Body of pancreas (tissue), 4 donors: ENCODE data around the gene CMC4. TPM values are rescaled to one million over a fixed set of nuclear protein-coding genes. Genes with fewer than 3 reads are reported as not detected.

Experiments
- ATAC-seq: fragments of 150-250 bp; one replicate; pipeline ENCODE4 v1.9.1; 2016
- DNase-seq, 4 donors: peaks; one replicate each; pipeline ENCODE4 v3.0.0-alpha.2; 2019
- H3K27ac ChIP-seq, 4 donors: fragments of 200-600 bp; sonication (generic); 1 replicate in 3 of 4; 2 replicates in 1 of 4; pipeline versions ENCODE4 v1.5.1 to v1.6.1; 2016 to 2019; ENCODE audit warnings: mild to moderate bottlenecking in 1 of 4, mixed read lengths in 1 of 4, moderate library complexity in 1 of 4
- H3K27me3 ChIP-seq, 2 donors: fragments of 200-600 bp; sonication (generic); one replicate each; pipeline ENCODE4 v1.6.0; 2016; ENCODE audit warnings: mild to moderate bottlenecking in 1 of 2
- H3K36me3 ChIP-seq, 2 donors: fragments of 200-600 bp; sonication (generic); replicated peaks in 1 of 2; 2 replicates each; pipeline ENCODE4 v1.5.1; 2016; ENCODE audit warnings: low read depth in 2 of 2; ENCODE audit not compliant: insufficient read depth in 1 of 2
- H3K4me1 ChIP-seq: fragments of 200-600 bp; sonication (generic); one replicate; pipeline ENCODE4 v1.6.0; 2016
- H3K4me3 ChIP-seq, 2 donors: fragments of 200-600 bp; sonication (generic); 1 replicate in 1 of 2; 2 replicates in 1 of 2; pipeline ENCODE4 v1.5.1; 2016 to 2019
- H3K9me3 ChIP-seq, 3 donors: fragments of 200-600 bp; sonication (generic); 1 replicate in 2 of 3; 2 replicates in 1 of 3; pipeline ENCODE4 v1.5.1; 2016
- POLR2A ChIP-seq, 3 donors: fragments of 450-650 bp; IDR thresholded peaks; one replicate each; pipeline ENCODE4 v1.6.1; 2016; ENCODE audit warnings: antibody characterized with exemption in 3 of 3, mild to moderate bottlenecking in 2 of 3
- WGBS, 2 donors: methylation state at CpG; one replicate each; pipeline ENCODE4 v1.1.5; 2017; 5-methylcytosine and 5-hydroxymethylcytosine counted together
- intact Hi-C: fragments of 100-400 bp; cut with DNase I; formaldehyde crosslinking; loops from one replicate; pipeline ENCODE4 v1.15.1; 2023
- total RNA-seq, 2 donors: library from RNA; depleted of rRNA; stranded (reverse); fragments of >200 nt; gene quantifications; one replicate each; pipeline ENCODE4 v1.1.0, GENCODE V29; 2016
- TF ChIP-seq, protein P1 (sequence below), 7 experiments: fragments of 450-650 bp in 4 of 7; fragments of 200-600 bp in 3 of 7; sonication (generic) in 3 of 7; IDR thresholded peaks; one replicate each; pipeline ENCODE4 v1.5.1; 2016 to 2019; ENCODE audit warnings: antibody characterized with exemption in 7 of 7

The CMC4 gene
- total RNA-seq, 2 donors from 2014 or later = 8.9 to 20.5 TPM

DNA sequence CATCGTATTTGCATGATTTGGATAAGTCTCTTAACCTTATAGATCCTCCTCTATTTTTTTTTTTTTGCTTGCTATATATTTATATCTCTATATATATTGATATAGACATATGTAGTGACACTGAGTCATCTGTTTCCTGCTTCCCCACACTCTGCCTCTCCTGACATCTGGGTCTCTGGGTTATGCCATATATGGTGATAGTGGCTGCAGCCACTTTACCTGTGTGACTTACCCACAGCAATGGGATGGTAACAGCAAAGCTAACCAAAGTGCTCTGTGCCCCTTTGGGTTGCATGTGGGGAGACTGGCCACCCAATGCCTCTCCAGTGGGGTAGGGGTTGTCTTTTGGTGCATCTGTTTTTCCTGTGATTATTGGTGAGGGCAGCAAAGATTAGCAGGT lies 14.5 kb downstream of the CMC4 start:
- peaks cover 21% of the 10 kb centered on the region for H3K4me1 ChIP-seq
- intact Hi-C loops = loop anchor here (10.0 kb wide), 1 partner anchor 72 kb away; no protein-coding TSS in a partner anchor
- WGBS, 2 donors = 86 to 90% methylated on average over 1 of the region's 1 CpG
- H3K27me3 ChIP-seq = no peaks in the 10 kb centered on the region
- no peak overlapping the region for H3K4me3 ChIP-seq
- H3K36me3 ChIP-seq = no peaks in the 10 kb centered on the region
- no peaks in the 10 kb centered on the region for H3K9me3 ChIP-seq
- ATAC-seq (no peak), DNase-seq (no peak)
- TF ChIP-seq POLR2A (IDR thresholded peaks at IDR 0.05) = no peak
- TF ChIP-seq, protein P1, sequence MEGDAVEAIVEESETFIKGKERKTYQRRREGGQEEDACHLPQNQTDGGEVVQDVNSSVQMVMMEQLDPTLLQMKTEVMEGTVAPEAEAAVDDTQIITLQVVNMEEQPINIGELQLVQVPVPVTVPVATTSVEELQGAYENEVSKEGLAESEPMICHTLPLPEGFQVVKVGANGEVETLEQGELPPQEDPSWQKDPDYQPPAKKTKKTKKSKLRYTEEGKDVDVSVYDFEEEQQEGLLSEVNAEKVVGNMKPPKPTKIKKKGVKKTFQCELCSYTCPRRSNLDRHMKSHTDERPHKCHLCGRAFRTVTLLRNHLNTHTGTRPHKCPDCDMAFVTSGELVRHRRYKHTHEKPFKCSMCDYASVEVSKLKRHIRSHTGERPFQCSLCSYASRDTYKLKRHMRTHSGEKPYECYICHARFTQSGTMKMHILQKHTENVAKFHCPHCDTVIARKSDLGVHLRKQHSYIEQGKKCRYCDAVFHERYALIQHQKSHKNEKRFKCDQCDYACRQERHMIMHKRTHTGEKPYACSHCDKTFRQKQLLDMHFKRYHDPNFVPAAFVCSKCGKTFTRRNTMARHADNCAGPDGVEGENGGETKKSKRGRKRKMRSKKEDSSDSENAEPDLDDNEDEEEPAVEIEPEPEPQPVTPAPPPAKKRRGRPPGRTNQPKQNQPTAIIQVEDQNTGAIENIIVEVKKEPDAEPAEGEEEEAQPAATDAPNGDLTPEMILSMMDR (IDR thresholded peaks at IDR 0.05) = no peak
- peak overlapping the region in 3 of 4 donors; percentile 16 to 74 (median 57) for H3K27ac ChIP-seq

DNA sequence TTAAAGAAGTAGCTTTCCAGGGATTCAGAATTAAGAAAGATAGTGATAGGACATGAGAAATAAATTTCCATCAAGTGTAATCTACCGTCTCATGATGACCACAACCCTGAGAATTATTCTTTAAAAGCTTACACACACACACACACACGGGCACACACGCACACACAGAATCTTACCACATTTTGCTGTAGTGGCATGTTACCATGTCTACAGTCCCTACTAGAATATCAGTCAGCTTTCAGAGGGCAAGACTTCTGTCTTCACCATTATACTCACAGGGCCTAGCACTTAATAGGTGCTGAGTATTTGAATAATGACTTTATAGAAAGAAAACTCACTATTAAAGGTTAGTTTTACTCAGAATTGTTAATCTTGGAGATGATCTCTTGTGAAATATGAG lies 15.4 kb downstream of the CMC4 start:
- intact Hi-C loops = loop anchor here (10.0 kb wide), 1 partner anchor 71 kb away; no protein-coding TSS in a partner anchor

DNA sequence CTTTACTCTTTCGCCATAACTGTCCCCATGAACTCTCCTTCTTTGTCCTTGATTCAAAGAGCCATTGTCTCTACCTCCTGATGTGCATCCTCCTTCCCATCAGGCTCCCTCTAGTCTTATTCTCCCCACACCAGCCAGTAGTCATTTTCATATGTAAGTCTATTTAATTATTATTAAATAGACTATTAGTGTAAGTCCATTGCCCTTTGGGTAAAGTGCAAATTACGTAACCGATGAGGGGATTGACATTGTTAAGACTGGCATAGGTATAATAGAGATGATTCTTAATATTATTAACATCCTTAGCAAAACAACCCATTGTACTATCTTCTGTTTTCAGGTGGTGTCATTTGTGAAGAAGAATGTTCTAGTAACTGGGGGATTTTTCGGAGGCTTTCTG lies 16.7 kb downstream of the CMC4 start:
- DNase-seq (no peak), ATAC-seq (no peak)
- WGBS, 2 donors = 86 to 98% methylated on average over 4 of the region's 4 CpGs
- Histone ChIP-seq H3K4me1 (peaks cover 21% of the 10 kb centered on the region), H3K27ac (peak overlapping the region in 1 of 4 donors; percentile 75), H3K9me3 (no peaks in the 10 kb centered on the region), H3K27me3 (no peaks in the 10 kb centered on the region), H3K36me3 (no peaks in the 10 kb centered on the region), H3K4me3 (no peak overlapping the region)
- TF ChIP-seq, protein P1 (IDR thresholded peaks at IDR 0.05) = no peak
- TF ChIP-seq POLR2A (IDR thresholded peaks at IDR 0.05) = no peak
- intact Hi-C loops = loop anchor here (10.0 kb wide), 1 partner anchor 69 kb away; no protein-coding TSS in a partner anchor

More for the DNA sequence above, 15.4 kb downstream of the CMC4 start:
- WGBS, 2 donors = 82 to 83% methylated on average over 3 of the region's 3 CpGs
- no peak for DNase-seq
- H3K9me3 ChIP-seq = no peaks in the 10 kb centered on the region
- peaks cover 21% of the 10 kb centered on the region for H3K4me1 ChIP-seq
- no peak overlapping the region for H3K27ac ChIP-seq
- no peak overlapping the region for H3K4me3 ChIP-seq
- no peak for ATAC-seq
- no peaks in the 10 kb centered on the region for H3K27me3 ChIP-seq
- H3K36me3 ChIP-seq = no peaks in the 10 kb centered on the region
- TF ChIP-seq, protein P1 (IDR thresholded peaks at IDR 0.05) = no peak
- no peak for TF ChIP-seq POLR2A (IDR thresholded peaks at IDR 0.05)

DNA sequence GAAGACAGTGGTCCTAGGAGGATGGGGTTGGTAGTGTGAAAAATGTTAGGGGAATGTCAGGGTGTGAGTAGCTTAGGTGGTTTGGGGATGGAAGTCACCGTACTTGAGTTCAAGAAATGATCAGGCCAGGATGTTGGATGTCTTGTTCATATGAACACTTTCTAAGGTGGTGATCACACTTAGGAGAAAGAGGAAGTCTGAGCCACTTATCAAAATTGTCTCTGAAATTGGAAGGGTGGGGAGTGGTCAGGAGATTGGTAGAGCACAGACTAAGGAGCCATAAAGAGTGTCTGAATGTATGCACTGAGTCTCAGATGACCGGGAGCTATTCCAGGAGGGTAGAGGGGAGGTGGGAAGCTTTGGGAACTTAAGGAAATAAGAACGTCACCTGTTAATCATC lies 17.3 kb downstream of the CMC4 start:
- H3K36me3 ChIP-seq = no peaks in the 10 kb centered on the region
- no peaks in the 10 kb centered on the region for H3K27me3 ChIP-seq
- no peak for TF ChIP-seq POLR2A (IDR thresholded peaks at IDR 0.05)
- TF ChIP-seq, protein P1 (IDR thresholded peaks at IDR 0.05) = no peak
- peaks cover 27% of the 10 kb centered on the region for H3K4me1 ChIP-seq
- H3K9me3 ChIP-seq = no peaks in the 10 kb centered on the region
- intact Hi-C loops = loop anchor here (10.0 kb wide), 1 partner anchor 69 kb away; no protein-coding TSS in a partner anchor
- H3K4me3 ChIP-seq = no peak overlapping the region
- 92 to 97% methylated on average over 3 of the region's 3 CpGs for WGBS, 2 donors
- ATAC-seq (no peak), DNase-seq (no peak)
- H3K27ac ChIP-seq = peak overlapping the region in 2 of 4 donors; percentile 50 to 75
